Kidney (tissue), 14 donors: ENCODE data around the gene SLC25A21. TPM values are rescaled to one million over a fixed set of nuclear protein-coding genes. Genes with fewer than 3 reads are reported as not detected.

ENCODE experiments used
- DNase-seq, 5 donors: peaks; one replicate each; pipeline ENCODE4 v3.0.0-alpha.2; 2013 to 2020
- FAIRE-seq: peaks from 2 replicates; lab custom pipeline; 2012; peaks lifted over from hg19 to GRCh38; lab: Jason Lieb, UNC
- H3K27ac ChIP-seq, 2 donors: one replicate each; pipeline ENCODE4 v1.7.0; 2013; ENCODE audit warnings: low read depth in 2 of 2, low read length in 2 of 2, inconsistent platforms in 1 of 2
- H3K27me3 ChIP-seq: one replicate; pipeline ENCODE4 v1.7.1; 2013; ENCODE audit warnings: low read length, inconsistent platforms; ENCODE audit not compliant: control insufficient read depth, insufficient read depth
- H3K36me3 ChIP-seq, 3 donors: one replicate each; pipeline versions ENCODE4 v1.7.0 to v1.7.1; 2013; ENCODE audit warnings: low read length in 3 of 3, control low read depth in 1 of 3, inconsistent platforms in 1 of 3; ENCODE audit not compliant: insufficient read depth in 3 of 3, control insufficient read depth in 2 of 3
- H3K4me1 ChIP-seq, 3 donors: one replicate each; pipeline versions ENCODE4 v1.7.0 to v1.7.1; 2013; ENCODE audit warnings: low read length in 3 of 3, inconsistent platforms in 1 of 3, low read depth in 1 of 3; ENCODE audit not compliant: control insufficient read depth in 2 of 3, insufficient read depth in 2 of 3
- H3K4me3 ChIP-seq, 3 donors: one replicate each; pipeline versions ENCODE4 v1.7.0 to v1.8.1; 2013; ENCODE audit warnings: low read length in 3 of 3, control low read depth in 1 of 3, inconsistent platforms in 1 of 3
- H3K9ac ChIP-seq, 3 donors: one replicate each; pipeline versions ENCODE4 v1.7.0 to v1.7.1; 2013; ENCODE audit warnings: low read length in 3 of 3, control low read depth in 1 of 3, inconsistent platforms in 1 of 3
- H3K9me3 ChIP-seq, 3 donors: one replicate each; pipeline versions ENCODE4 v1.7.0 to v1.7.1; 2013; ENCODE audit warnings: low read length in 3 of 3, control low read depth in 1 of 3, inconsistent platforms in 1 of 3; ENCODE audit not compliant: control insufficient read depth in 2 of 3, insufficient read depth in 1 of 3
- intact Hi-C: fragments of 100-400 bp; cut with DNase I; formaldehyde crosslinking; loops from one replicate; pipeline ENCODE4 v1.11.1; 2022
- polyA plus RNA-seq: library from polyadenylated mRNA; stranded (reverse); fragments of 350-450 nt; fragmentation: Illumina TruSeq; extraction: RNeasy Lipid Tissue Mini Kit (QIAGEN cat#74804); gene quantifications from one replicate; pipeline ENCODE4 v1.2.3, GENCODE V29; 2014; ENCODE audit warnings: low read depth, low replicate concordance; ENCODE audit not compliant: insufficient read depth
- total RNA-seq: library from RNA; stranded (reverse); fragmentation: NEBNext Ultra II Directional; extraction: Animal tissue kit (Norgen Biotek cat#: 25700); gene quantifications from one replicate; pipeline ENCODE4 v1.2.1, GENCODE V29; 2021
- TF ChIP-seq, protein P1 (sequence below): IDR thresholded peaks from 3 replicates; pipeline ENCODE4 v1.5.1; 2012; ENCODE audit warnings: mild to moderate bottlenecking, moderate library complexity, borderline replicate concordance; ENCODE audit not compliant: insufficient read depth; ENCODE audit errors: extremely low read depth
- donor health status: control.
- donor health status: control.
- donor health status: control.
- donor health status: control.
- donor health status: control.
- donor health status: DM: yes; HTN: yes; CAD: no.
- donor health status: Normal renal cell carcinoma (clear cell type).

SLC25A21 gene
- total and polyA plus RNA-seq, 2 donors from 2014 or later = 1.3 to 1.4 TPM

DNA sequence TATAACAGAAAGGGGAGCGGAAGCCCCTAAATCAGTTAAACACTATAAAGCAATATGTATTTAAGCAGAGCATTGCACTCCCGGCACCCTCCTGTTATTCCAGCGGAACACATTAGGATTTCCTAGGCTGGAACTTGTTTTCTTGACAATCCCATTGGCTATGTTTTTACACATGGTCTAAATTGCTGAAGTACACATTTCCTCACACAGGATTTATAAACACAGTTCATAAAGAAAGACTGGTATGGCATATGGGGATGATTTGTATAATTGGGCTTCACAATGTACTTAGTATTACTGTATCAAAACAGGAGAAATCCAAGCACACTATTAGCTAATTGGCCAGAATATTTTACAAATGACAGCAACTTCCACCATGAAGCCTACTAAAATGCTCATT, 487.5 kb downstream of the SLC25A21 start:
- Histone ChIP-seq H3K4me3 (no peak overlapping the region), H3K9ac (no peak overlapping the region), H3K4me1 (no peaks in the 10 kb centered on the region), H3K27me3 (no peaks in the 10 kb centered on the region), H3K9me3 (no peaks in the 10 kb centered on the region), H3K27ac (no peak overlapping the region), H3K36me3 (no peaks in the 10 kb centered on the region)
- FAIRE-seq = no peak
- intact Hi-C loops = no loop called here
- TF ChIP-seq, protein P1, sequence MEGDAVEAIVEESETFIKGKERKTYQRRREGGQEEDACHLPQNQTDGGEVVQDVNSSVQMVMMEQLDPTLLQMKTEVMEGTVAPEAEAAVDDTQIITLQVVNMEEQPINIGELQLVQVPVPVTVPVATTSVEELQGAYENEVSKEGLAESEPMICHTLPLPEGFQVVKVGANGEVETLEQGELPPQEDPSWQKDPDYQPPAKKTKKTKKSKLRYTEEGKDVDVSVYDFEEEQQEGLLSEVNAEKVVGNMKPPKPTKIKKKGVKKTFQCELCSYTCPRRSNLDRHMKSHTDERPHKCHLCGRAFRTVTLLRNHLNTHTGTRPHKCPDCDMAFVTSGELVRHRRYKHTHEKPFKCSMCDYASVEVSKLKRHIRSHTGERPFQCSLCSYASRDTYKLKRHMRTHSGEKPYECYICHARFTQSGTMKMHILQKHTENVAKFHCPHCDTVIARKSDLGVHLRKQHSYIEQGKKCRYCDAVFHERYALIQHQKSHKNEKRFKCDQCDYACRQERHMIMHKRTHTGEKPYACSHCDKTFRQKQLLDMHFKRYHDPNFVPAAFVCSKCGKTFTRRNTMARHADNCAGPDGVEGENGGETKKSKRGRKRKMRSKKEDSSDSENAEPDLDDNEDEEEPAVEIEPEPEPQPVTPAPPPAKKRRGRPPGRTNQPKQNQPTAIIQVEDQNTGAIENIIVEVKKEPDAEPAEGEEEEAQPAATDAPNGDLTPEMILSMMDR = no peak
- DNase-seq = no peak

DNA sequence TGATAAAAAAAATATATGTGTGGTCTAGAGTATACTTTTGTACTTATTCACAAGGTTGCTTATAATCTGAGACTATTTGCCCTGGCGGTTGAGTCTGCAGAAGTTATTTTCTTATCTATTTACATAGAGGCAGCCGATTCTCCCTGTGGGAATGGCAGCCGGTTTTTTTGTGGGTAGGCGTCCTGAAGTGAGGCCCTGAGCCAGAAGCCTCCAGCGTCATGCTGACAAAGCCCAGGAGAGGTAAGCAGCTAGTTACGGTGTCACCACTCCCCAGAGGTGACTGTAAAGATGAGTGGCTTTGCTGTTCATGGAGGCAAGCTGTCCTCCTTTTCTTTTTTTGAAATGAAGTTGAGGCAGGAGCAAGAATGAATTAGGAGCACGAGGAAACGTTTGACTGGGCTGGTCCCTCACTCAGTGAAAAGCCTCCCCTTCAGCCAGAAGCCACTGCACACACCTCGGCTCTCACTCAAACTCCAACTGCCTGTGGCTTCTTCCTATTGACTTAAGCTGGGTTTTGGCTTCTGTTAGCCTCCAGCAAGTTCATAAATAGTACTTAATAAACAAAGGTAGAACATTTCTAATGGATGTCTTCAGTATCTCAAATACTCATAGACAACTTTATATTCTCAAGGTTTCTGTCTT, 489.2 kb downstream of the SLC25A21 start:
- Histone ChIP-seq H3K36me3 (no peaks in the 10 kb centered on the region), H3K27ac (no peak overlapping the region), H3K4me1 (no peaks in the 10 kb centered on the region), H3K27me3 (no peaks in the 10 kb centered on the region), H3K9ac (no peak overlapping the region), H3K4me3 (no peak overlapping the region), H3K9me3 (no peaks in the 10 kb centered on the region)
- intact Hi-C loops = no loop called here
- FAIRE-seq = no peak
- DNase-seq = no peak
- TF ChIP-seq, protein P1 = no peak

DNA sequence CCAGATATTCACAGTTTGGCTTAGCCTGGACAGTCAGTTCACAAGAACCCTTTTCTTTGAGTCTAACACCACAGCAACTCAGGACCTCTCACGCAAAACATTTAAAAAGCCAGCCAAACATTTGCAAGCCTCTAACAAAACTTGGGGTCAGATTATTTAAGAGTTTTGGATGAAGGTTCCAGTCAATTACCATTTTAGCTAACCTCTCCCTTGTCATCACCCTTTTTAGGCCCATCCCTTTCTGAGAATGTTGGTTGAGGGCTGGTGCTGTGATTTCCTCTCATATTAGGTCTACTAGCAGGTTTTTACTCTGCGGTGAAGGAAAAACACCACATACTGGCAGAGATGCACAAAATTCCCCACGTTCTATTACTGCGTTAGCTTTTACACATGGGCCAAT, 490.1 kb downstream of the SLC25A21 start:
- no peaks in the 10 kb centered on the region for H3K9me3 ChIP-seq
- DNase-seq (no peak), FAIRE-seq (no peak)
- H3K4me1 ChIP-seq = no peaks in the 10 kb centered on the region
- no peaks in the 10 kb centered on the region for H3K36me3 ChIP-seq
- H3K27me3 ChIP-seq = peaks cover 2% of the 10 kb centered on the region
- TF ChIP-seq, protein P1 = no peak
- intact Hi-C loops = no loop called here
- no peak overlapping the region for H3K4me3 ChIP-seq
- no peak overlapping the region for H3K9ac ChIP-seq
- no peak overlapping the region for H3K27ac ChIP-seq

DNA sequence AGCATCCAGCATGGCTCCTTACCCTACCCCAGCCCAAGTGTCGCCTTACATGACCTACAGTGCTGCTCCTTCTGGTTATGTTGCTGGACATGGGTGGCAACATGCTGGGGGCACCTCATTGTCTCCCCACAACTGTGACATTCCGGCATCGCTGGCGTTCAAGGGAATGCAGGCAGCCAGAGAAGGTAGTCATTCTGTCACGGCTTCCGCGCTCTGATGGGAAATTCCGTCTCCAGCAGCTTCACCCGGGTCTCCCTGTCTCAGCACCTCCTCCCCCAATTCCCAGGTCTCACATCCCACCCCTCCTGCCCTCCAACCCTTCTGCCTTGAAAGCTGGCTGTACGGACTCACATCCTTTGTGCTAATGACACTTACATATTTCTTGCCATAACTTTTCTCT, 496.2 kb downstream of the SLC25A21 start:
- intact Hi-C loops = no loop called here
- Histone ChIP-seq H3K4me1 (no peaks in the 10 kb centered on the region), H3K27ac (no peak overlapping the region), H3K9ac (no peak overlapping the region), H3K27me3 (peaks cover 36% of the 10 kb centered on the region), H3K36me3 (no peaks in the 10 kb centered on the region), H3K9me3 (no peaks in the 10 kb centered on the region), H3K4me3 (no peak overlapping the region)
- no peak for FAIRE-seq
- TF ChIP-seq, protein P1 = no peak
- peak in 2 of 5 donors; percentile 21 to 38 for DNase-seq
